Activated CD8-positive, alpha-beta memory T cell treated with anti-CD3 and anti-CD28 coated beads, Interleukin-2, amount 50 U/mL, for 24 hours (primary cell): Measurements from ENCODE around the gene FN1.

Experiments used
- DNase-seq: peaks from one replicate; pipeline ENCODE4 v3.0.0-alpha.2; 2020; ENCODE audit errors: extremely low read depth

Gene FN1

GRCh38 chr2:215435870-215436704 lies at the start of gene FN1:
Gene FN1, minus strand, starts transcription at chr2:215436068. Its CDS starts 266 bp downstream, at chr2:215435802.
- no peak for DNase-seq

DNA sequence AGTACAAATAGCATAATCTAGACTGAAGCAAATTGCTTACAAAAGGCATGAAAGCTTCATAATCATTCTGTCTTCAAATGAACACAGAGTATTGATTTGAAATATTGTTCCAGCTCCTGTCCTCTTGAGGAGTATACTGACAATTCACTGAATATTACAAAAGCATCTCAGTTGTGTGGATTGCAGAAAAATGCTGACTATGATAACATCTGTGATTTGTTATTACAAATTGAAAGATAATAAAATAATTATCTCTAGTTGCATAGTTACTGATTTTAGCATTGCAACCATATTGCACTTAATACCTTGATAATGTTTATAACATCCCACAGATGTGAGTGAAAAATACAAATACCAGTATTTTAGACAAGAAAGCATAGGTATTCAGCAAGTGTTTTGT lies 49.2 kb upstream of the FN1 start:
- no peak for DNase-seq

DNA sequence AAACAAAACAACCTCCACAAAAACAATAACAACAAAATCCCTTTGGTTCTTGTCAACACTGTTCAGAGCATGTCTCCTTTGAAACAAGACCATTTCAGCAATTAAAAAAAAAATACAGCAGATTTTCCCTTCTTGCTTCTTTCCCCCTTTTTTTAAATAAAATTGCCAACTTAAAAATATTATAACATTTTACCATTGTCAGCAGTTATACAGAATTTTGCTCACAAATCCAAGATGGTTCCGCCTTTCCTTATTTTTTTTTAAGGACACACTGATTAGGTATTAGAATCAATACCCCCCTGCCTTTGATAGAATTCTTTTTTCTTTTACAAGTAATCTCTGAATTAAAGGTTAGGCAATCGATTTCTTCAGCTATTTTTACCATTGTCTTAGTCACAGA lies 48.7 kb upstream of the FN1 start:
- DNase-seq, result no peak

DNA sequence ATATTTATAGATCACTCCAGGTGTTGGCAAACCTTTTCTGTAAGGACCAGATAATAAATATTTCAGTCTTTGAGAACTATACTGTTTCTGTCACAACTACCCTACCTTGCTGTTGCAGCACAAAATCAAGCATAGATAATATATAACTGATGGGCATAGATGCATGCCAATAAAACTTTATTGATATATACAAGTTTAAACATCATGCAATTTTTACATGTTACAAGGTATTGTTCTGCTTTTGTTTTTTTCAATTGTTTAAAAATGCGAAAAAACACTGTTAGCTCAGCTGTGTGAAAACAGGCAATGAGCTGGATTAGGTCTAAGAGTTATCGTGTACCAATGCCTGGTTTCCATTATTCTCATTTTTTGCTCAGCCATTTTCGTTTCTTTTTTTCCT lies 47.6 kb upstream of the FN1 start:
- DNase-seq, result no peak

DNA sequence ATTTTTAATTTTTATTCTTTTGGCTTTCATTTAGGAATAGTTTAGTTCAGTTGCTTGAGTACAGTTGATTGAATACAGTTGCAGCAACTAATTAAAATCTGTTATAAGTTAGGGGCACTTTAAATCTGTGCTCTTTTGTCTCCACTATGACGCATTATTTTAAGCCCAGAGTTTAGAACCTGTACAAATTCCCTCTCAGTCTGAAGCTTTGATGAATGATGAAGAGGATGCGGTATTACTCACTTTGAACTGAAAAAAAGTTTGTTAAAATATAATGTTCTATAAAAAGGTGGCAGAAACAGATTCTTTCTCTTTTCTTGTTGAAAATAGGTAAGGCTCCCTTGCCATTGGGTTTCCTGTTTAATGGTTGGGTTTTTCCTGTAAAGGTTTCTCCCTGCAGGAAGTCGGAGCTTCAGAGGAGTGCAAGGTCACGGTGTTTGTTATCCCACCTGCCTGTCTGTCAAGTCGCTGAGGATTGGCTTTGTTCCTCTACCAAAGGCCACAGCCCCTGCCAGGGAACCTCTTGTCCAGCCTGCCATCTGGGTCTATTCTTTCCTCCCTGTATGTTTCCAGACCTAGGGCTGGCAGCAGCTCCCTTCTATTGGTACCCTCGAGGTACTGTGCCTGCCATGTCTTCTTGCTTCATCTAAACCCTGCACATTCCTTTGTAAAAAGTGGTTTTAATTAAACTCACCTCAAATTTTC lies 43.8 kb upstream of the FN1 start:
- DNase-seq, result no peak

GRCh38 chr2:215479121-215479520 lies 43.3 kb upstream of the FN1 start:
- DNase-seq, result no peak

DNA sequence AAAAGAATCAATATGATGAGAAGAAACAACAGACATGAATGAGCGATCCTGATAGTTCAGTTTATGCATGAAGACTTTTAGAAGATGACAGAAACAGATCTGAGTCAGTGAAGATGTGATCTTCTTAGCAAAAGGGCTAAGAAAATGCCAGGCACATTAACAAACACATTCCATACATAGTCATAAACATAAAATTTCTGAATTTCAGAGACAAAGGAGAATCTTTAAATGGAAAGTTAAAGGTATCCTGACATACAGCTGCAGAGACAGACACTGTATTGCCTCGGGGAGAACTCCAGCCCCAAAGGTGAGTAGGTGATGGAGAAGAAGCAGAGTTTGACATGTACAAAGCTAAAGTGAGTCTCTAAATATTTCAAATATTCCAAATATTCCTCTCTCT lies 40.6 kb upstream of the FN1 start:
- DNase-seq, result no peak

GRCh38 chr2:215466097-215466909 lies 30.4 kb upstream of the FN1 start:
- no peak for DNase-seq

- DNase-seq, result no peak
These were observed 29.4 kb upstream of the FN1 start for GRCh38 chr2:215465256-215465655.

GRCh38 chr2:215461836-215462532 lies 26.1 kb upstream of the FN1 start:
- no peak for DNase-seq

- no peak for DNase-seq
These were observed 25.0 kb upstream of the FN1 start for GRCh38 chr2:215460682-215461382.

DNA sequence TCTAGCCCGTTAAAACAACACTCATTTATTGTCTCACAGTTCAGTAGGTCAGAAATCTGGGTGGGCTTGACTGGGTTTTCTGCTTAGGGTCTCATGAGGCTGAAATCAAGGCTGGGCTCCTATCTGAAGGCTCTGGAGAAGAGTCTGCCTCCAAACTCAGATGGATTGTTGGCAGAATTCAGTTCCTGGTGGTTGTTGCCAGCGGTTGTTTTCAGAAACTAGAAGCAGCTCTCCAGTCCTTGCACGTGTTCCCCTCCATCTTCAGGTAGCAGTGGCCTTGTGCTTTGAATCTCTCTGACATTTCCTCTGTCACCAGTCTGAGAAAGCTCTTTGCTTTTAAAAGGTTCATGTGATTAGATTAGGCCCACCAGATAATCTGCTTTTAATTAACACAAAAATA lies 20.1 kb upstream of the FN1 start:
- no peak for DNase-seq

DNA sequence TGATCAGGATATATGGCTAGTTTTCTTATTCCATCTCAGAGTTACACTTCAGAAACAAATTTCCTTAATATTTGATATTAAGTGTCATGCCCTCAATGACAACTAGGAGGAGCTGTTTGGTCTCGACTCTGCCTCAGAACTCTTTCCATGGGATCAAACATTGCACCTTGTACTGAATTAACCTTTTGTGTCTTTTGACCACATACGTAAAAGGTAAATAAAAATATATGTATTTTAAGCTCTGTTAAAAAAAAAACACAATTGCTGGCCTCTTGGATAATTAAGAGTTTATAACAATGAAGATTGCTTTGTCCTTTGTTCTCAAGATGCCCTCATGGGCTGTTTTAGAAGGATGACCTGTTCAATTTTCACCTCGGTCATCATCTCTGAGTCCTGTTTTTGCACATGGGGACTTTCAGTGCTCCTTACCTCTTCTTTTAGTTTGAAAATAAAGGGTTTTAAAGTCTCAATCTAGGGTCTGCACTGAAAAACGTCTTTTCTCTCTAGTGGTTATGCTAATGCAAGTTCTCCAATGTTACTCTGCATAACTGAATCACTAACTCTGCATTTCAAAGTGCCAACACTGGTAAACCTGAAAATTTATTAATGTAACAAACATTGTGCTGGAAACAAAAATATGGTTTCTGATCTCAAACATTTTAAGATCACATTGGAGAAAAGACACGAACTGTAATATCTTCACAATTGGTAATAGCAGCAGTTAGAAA lies 18.8 kb upstream of the FN1 start:
- no peak for DNase-seq

DNA sequence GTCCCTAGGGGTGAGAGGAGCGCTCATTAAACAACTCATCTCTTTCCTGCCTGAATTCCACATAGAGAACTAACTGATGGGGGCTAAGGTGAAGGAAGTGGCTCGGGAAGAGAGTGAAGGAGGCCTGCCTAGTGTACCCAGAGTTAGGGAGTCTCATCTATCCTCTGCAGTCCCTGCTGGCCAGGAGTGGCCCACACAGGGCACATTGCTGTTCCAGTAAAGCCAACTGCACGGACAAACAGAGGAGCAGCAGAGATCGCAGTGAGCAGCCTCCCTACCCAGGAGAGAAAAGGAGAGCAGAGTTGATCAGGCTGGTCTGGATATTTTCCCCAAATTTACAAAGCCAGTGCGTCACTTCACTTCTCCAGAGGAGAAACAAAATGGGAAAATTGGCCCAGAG lies 16.9 kb upstream of the FN1 start:
- DNase-seq, result no peak

DNA sequence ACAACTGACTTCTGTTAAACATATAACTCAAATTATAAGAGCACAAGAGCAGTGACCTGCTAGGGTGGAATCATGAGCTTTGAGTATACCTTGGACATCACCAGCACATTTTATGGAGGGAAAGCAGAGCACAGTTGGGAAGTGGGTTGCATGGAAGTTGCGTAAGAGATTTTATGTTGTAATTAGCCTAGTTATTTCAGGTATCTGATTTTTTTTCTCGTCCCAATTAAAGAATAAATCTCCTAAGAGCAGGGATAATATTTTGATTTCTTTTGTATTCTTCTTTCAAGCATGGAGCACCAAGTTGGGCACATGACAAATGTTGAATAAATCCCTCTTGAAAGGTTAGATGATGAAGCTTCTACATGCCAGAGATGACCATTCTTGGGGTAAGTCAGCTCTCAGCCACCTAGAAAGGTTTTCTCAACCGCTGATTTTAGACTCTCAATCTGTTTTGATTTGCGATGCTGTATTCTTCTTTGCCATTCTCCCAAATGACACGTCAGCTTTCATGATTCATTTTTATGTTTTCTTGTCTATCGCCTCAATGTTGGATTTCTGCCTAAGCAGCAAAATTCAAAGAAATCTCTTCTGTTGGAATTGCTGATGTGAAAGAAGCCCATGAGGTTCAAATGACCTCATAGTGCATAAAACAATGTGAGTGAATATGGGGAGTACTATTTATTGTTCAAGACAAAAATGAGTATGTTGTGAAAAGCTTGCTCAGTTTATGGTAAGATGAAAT lies 15.3 kb upstream of the FN1 start:
- DNase-seq, result no peak

DNA sequence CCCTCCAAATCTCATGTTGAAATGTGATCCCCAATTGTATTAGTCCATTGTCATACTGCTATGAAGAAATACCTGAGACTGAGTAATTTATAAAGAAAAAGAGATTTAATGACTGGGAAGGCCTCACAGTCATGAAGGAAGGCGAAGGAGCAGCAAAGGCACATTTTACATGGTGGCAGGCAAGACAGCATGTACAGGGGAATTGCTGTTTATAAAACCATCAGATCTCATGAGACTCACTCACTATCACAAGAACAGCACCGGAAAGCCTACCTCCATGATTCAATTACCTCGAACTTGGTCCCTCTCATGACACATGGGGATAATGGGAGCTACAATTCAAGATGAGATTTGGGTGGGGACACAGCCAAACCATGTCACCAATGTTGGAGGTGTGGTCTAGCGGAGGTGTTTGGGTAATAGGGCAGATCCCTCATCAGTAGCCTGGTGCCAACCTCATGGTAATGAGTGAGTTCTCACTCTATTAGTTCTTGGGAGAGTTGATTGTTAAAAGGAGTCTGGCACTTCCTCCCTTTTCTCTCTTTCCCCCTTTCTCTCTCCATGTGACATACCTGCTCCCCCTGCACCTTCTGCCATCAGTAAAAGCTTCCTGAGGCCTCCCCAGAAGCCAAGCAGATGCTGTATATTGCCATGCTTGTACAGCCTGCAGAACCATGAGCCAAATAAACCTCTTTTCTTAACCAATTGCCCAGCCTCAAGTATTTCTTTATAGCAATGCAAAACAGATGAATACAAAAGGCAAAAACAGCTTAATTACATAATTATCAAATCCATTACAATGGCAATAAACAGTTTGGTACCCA lies 14.5 kb upstream of the FN1 start:
- no peak for DNase-seq

GRCh38 chr2:215447673-215448081 lies 11.8 kb upstream of the FN1 start:
- no peak for DNase-seq

DNA sequence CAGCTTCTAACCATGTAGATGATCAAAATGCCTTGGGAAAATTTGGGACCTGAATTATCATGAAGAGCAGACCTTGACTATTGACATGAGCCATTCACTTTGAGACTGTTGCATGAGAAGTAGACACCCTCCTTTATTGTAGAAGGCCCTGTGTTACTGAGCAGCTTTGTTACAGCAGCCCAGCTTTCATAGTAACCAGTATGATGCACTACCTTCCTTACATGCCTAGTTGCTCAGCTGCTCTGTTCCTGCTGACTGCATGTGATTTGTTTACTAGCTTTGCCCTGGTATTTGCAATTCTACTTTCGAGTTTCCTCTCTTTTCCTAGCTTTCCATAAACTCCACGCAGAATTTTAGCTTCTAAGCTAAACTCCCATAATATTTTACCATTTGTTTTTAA lies 11.2 kb upstream of the FN1 start:
- no peak for DNase-seq

DNA sequence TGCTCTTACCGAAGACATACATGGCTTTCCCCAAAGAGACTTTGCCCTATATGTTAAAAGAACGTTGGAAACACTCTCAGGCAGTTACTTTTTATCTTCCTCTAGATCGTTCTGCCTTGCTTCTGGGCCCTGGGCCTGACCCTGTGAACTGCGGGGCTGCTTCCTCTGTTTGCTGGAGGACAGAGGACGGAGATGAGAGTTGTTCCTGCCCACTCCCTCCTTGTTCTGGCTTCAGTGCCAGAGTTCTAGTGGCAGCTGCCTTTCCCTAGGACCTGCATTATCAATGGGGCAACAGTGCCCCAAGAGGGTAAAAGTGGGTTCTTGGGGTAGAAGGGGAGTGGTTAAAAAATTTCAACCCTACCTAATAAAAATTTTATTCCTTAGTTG lies 6.5 kb upstream of the FN1 start:
- DNase-seq, result no peak
